BLaER1 treated with 17β-estradiol and CSF1 and Interleukin-3, amounts not matched to agents 10 nM and 100 nM (cell line): ENCODE data around the gene SEMA6B.

Source experiments
- H3K27ac ChIP-seq, 11 experiments: shearing (Covaris generic); formaldehyde crosslinking; 2 replicates each; pipeline ENCODE4 v1.8.1; 2022
- H3K27me3 ChIP-seq, 11 experiments: shearing (Covaris generic); formaldehyde crosslinking; 2 replicates each; pipeline ENCODE4 v1.8.1; 2022
- H3K36me3 ChIP-seq, 11 experiments: shearing (Covaris generic); formaldehyde crosslinking; 2 replicates each; pipeline ENCODE4 v1.8.1; 2022
- H3K4me1 ChIP-seq, 10 experiments: shearing (Covaris generic); formaldehyde crosslinking; 2 replicates each; pipeline ENCODE4 v1.8.1; 2022
- H3K4me2 ChIP-seq, 11 experiments: shearing (Covaris generic); formaldehyde crosslinking; 2 replicates each; pipeline ENCODE4 v1.8.1; 2022
- H3K4me3 ChIP-seq, 10 experiments: shearing (Covaris generic); formaldehyde crosslinking; 2 replicates each; pipeline ENCODE4 v1.8.1; 2022
- H3K9ac ChIP-seq, 11 experiments: shearing (Covaris generic); formaldehyde crosslinking; 2 replicates each; pipeline ENCODE4 v1.8.1; 2022
- H3K9me3 ChIP-seq, 11 experiments: shearing (Covaris generic); formaldehyde crosslinking; replicated peaks in 1 of 11; 2 replicates each; pipeline ENCODE4 v1.8.1; 2022
- H4K20me1 ChIP-seq, 11 experiments: shearing (Covaris generic); formaldehyde crosslinking; 2 replicates each; pipeline ENCODE4 v1.8.1; 2022
- Cebpa-rat ChIP-seq, 11 experiments: shearing (Covaris generic); IDR thresholded peaks; 2 replicates each; pipeline ENCODE4 v1.8.1; 2022

Gene SEMA6B

DNA sequence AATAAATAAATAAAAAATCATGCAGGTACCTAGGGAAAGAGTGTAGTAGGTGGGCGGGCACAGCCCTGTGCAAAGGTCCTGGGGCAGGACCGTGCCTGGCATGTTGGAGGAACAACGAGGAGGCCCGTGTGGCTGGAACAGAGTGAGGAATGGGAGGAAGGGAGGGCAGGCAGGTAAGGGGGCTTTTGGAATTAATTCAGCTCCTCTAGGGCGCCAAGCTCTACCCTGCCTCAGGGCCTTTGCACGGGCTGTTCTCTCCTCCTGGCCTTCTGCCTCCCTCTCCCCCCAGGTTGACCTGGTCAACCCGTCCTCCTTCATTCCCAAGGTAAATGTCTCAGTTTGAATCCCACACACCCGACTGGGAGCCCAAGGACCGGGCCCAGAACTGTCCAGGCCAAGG lies 31.1 kb upstream of the SEMA6B start:
- TF ChIP-seq Cebpa-rat (IDR thresholded peaks at IDR 0.05), result no peak
- no peak overlapping the region for H3K4me2 ChIP-seq
- no peaks in the 10 kb centered on the region for H4K20me1 ChIP-seq
- no peaks in the 10 kb centered on the region for H3K9me3 ChIP-seq
- no peak overlapping the region for H3K9ac ChIP-seq
- H3K36me3 ChIP-seq, result no peaks in the 10 kb centered on the region
- no peak overlapping the region for H3K27ac ChIP-seq
- peaks cover 0 to 32% (median 16%) of the 10 kb centered on the region in 10 experiments; a peak in 14 of 20 replicates for H3K4me1 ChIP-seq
- H3K4me3 ChIP-seq, result no peak overlapping the region
- H3K27me3 ChIP-seq, result no peaks in the 10 kb centered on the region

GRCh38 chr19:4589579-4590410 lies 30.3 kb upstream of the SEMA6B start:
- no peaks in the 10 kb centered on the region for H3K36me3 ChIP-seq
- H3K9ac ChIP-seq, result no peak overlapping the region; a peak in 1 of 22 replicates
- H3K27ac ChIP-seq, result no peak overlapping the region
- peaks cover 2 to 35% (median 19%) of the 10 kb centered on the region in 10 experiments for H3K4me1 ChIP-seq
- no peaks in the 10 kb centered on the region for H3K9me3 ChIP-seq
- H3K4me2 ChIP-seq, result no peak overlapping the region
- no peak overlapping the region for H3K4me3 ChIP-seq
- H3K27me3 ChIP-seq, result peaks cover 0 to 4% (median 0%) of the 10 kb centered on the region in 11 experiments; a peak in 4 of 22 replicates
- no peak for TF ChIP-seq Cebpa-rat (IDR thresholded peaks at IDR 0.05)
- no peaks in the 10 kb centered on the region for H4K20me1 ChIP-seq

GRCh38 chr19:4588291-4588761 lies 28.8 kb upstream of the SEMA6B start:
- H3K27me3 ChIP-seq, result peaks cover 0 to 15% (median 0%) of the 10 kb centered on the region in 11 experiments; a peak in 8 of 22 replicates
- no peak overlapping the region for H3K9ac ChIP-seq

GRCh38 chr19:4587527-4587926 lies 28.0 kb upstream of the SEMA6B start:
- Histone ChIP-seq H3K27me3 (peaks cover 0 to 21% (median 0%) of the 10 kb centered on the region in 11 experiments; a peak in 9 of 22 replicates), H3K4me3 (no peak overlapping the region), H3K4me2 (no peak overlapping the region), H3K27ac (no peak overlapping the region), H4K20me1 (peaks cover 0 to 5% (median 0%) of the 10 kb centered on the region in 11 experiments; a peak in 1 of 22 replicates), H3K36me3 (no peaks in the 10 kb centered on the region), H3K9ac (no peak overlapping the region), H3K9me3 (no peaks in the 10 kb centered on the region), H3K4me1 (peaks cover 13 to 34% (median 22%) of the 10 kb centered on the region in 10 experiments; a peak in 19 of 20 replicates)
- TF ChIP-seq Cebpa-rat (IDR thresholded peaks at IDR 0.05), result no peak

More at GRCh38 chr19:4588291-4588761, 28.8 kb upstream of the SEMA6B start:
- Histone ChIP-seq H3K36me3 (no peaks in the 10 kb centered on the region), H3K4me1 (peaks cover 13 to 36% (median 24%) of the 10 kb centered on the region in 10 experiments; a peak in 19 of 20 replicates), H4K20me1 (peaks cover 0 to 1% (median 0%) of the 10 kb centered on the region in 11 experiments; a peak in 1 of 22 replicates), H3K9me3 (no peaks in the 10 kb centered on the region), H3K4me3 (no peak overlapping the region), H3K27ac (no peak overlapping the region), H3K4me2 (no peak overlapping the region)
- no peak for TF ChIP-seq Cebpa-rat (IDR thresholded peaks at IDR 0.05)

DNA sequence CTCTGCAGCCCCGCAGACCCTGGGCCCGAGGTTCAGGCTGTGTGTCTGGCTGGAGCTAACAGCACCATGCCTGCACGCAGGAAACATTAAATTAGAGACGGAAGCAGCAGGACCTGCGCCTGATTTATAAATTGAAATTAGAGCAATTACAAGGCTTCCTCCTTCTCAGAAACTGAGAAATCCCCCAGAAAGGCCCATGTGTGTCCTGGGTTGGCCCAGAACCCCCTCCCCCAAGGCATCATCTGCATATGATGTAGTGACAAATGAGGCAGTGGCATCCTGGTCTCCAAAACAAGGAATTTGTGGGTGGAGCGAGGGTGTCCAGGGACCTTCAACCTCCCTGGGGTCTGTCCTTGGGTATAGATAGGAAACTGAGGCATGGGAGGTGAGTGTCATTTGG lies 27.2 kb upstream of the SEMA6B start:
- H3K27me3 ChIP-seq, result peaks cover 0 to 30% (median 8%) of the 10 kb centered on the region in 11 experiments; a peak in 11 of 22 replicates
- no peak overlapping the region for H3K9ac ChIP-seq
- peaks cover 0 to 5% (median 0%) of the 10 kb centered on the region in 11 experiments; a peak in 1 of 22 replicates for H4K20me1 ChIP-seq
- no peak overlapping the region for H3K4me2 ChIP-seq
- no peaks in the 10 kb centered on the region for H3K9me3 ChIP-seq
- H3K36me3 ChIP-seq, result no peaks in the 10 kb centered on the region
- H3K27ac ChIP-seq, result no peak overlapping the region
- TF ChIP-seq Cebpa-rat (IDR thresholded peaks at IDR 0.05), result no peak
- peaks cover 18 to 38% (median 26%) of the 10 kb centered on the region in 10 experiments; a peak in 19 of 20 replicates for H3K4me1 ChIP-seq
- H3K4me3 ChIP-seq, result no peak overlapping the region

DNA sequence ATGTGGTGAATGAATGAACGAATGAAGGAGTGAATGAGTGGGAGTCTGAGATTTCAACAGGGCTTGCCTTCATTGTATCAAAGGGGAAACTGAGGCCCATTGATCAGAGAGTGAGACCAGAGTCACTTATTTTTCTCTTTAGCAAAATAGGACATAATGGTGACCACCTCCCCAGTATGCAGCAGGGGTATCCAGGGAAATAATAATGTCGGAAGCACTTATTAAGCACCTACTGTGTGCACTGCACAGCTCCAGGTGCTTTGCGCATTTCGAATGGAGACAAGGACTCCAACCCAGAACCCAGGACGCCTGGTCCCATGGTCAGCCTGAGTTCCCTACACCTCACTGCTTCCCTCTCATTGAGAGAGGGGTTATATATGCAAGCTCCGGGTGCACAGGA lies 26.8 kb upstream of the SEMA6B start:
- H3K9ac ChIP-seq, result no peak overlapping the region
- TF ChIP-seq Cebpa-rat (IDR thresholded peaks at IDR 0.05), result no peak
- H3K4me2 ChIP-seq, result no peak overlapping the region
- peaks cover 18 to 34% (median 25%) of the 10 kb centered on the region in 10 experiments; a peak in 19 of 20 replicates for H3K4me1 ChIP-seq
- H3K9me3 ChIP-seq, result no peaks in the 10 kb centered on the region
- no peak overlapping the region for H3K4me3 ChIP-seq
- no peaks in the 10 kb centered on the region for H3K36me3 ChIP-seq
- no peak overlapping the region for H3K27ac ChIP-seq
- peaks cover 0 to 5% (median 0%) of the 10 kb centered on the region in 11 experiments; a peak in 1 of 22 replicates for H4K20me1 ChIP-seq
- peaks cover 0 to 31% (median 8%) of the 10 kb centered on the region in 11 experiments; a peak in 11 of 22 replicates for H3K27me3 ChIP-seq

DNA sequence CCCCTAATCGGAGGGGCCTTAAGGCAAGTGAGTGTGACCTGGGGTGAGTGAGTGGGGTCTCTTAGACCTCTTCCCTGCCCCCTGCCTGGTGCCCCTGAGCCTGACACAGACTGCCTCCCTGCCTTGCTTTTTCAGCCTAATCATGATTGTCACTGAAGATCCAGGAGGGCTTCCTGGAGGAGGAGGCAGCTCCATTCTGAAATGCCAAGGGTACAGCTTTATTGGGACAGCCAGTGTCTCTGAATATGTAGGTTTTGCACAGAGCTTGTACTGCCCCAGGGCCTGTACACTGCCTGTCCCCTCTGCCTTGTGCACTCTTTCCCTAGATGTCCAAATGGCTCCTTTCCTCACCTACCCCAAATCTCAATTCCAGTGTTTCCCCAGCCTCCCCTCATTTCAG lies 26.1 kb upstream of the SEMA6B start:
- Histone ChIP-seq H3K4me3 (no peak overlapping the region), H3K36me3 (no peaks in the 10 kb centered on the region)
- no peak for TF ChIP-seq Cebpa-rat (IDR thresholded peaks at IDR 0.05)

DNA sequence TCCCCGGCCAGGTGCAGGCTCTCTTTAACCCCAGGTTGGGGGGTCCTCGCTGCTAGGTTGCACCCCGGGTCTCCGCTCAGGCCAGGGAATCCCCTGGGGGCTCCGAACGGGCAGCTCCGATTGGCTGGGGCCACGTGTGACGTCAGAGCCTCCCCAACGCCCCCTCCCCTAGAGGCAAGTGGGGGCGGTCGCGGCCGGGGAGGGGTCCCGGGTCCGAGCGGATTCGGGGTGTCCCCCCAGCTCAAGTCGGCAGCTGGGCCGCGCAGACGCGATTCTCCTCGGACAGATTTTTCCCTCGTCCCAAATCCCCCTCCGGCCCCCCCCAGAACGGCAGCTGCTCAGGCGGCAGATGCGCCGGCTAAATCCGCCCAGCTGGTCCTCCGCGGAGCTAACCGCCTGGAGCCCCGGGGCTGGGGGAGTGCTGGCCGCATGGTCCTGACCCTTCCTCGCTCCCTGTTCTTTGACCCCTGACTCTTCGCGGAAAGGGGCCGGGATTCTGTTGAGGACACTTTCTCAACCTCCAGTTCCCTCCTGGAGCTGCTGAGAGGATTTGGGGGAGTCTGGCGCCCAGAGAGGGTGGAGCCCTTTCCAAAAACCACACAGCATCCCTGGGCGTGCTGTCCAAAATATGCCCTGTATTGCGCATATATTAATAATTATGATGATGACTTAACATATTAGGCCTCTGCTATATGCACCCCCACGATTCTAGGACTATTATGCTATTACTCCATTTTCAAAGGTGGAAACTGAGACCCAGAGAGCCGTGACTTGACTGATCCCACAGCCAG lies 25.4 kb upstream of the SEMA6B start:
- Histone ChIP-seq H3K9ac (peak overlapping the region; percentile 58 to 81 (median 72)), H3K4me3 (peak overlapping the region; percentile 58 to 76 (median 66))
- TF ChIP-seq Cebpa-rat (IDR thresholded peaks at IDR 0.05), result no peak

More for the DNA sequence above, 26.1 kb upstream of the SEMA6B start:
- Histone ChIP-seq H3K27me3 (peaks cover 5 to 37% (median 14%) of the 10 kb centered on the region in 11 experiments), H4K20me1 (peaks cover 0 to 5% (median 0%) of the 10 kb centered on the region in 11 experiments; a peak in 1 of 22 replicates), H3K27ac (no peak overlapping the region), H3K9ac (no peak overlapping the region), H3K9me3 (no peaks in the 10 kb centered on the region), H3K4me2 (no peak overlapping the region; a peak in 1 of 22 replicates), H3K4me1 (peaks cover 16 to 31% (median 26%) of the 10 kb centered on the region in 10 experiments; a peak in 19 of 20 replicates)

More for the DNA sequence above, 25.4 kb upstream of the SEMA6B start:
- Histone ChIP-seq H3K27ac (peak overlapping the region; percentile 25 to 67 (median 56); a peak in 19 of 22 replicates), H3K4me1 (peaks cover 20 to 38% (median 32%) of the 10 kb centered on the region in 10 experiments; a peak in 19 of 20 replicates), H3K9me3 (no peaks in the 10 kb centered on the region), H3K4me2 (peak overlapping the region; percentile 90 to 100 (median 100)), H3K36me3 (no peaks in the 10 kb centered on the region), H4K20me1 (peaks cover 0 to 6% (median 0%) of the 10 kb centered on the region in 11 experiments; a peak in 2 of 22 replicates), H3K27me3 (peaks cover 12 to 44% (median 21%) of the 10 kb centered on the region in 11 experiments)
